ENCODE results near the gene ZNF283.
"Not testable (repeated sequence)": the region's sequence is repeated elsewhere in the genome, so short reads cannot be mapped to it uniquely, and the experiment has no call there.

ZNF283 gene

DNA sequence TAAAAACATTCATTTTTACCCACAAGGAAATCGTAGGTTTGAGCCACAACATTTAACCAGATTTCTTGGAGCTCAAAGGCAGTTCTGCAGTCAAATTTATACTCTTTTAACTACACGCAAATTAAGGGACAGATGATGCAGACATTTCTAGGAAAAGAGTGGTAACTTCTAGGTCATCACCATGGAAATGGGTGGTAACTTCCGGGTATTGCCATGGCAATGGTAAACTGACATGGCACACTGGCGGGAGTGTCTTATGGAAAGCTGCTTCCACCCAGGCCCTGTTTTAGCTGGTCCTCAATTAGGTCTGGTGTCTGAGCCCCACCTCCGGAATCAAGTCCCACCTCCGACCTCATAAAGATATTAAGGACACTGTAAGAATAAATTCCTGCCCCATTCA is 14.4 kb upstream of the ZNF283 start:
- no peaks in the 10 kb centered on the region for H3K4me1 ChIP-seq (ENCODE audit: control insufficient read depth, low read depth, low read length)

DNA sequence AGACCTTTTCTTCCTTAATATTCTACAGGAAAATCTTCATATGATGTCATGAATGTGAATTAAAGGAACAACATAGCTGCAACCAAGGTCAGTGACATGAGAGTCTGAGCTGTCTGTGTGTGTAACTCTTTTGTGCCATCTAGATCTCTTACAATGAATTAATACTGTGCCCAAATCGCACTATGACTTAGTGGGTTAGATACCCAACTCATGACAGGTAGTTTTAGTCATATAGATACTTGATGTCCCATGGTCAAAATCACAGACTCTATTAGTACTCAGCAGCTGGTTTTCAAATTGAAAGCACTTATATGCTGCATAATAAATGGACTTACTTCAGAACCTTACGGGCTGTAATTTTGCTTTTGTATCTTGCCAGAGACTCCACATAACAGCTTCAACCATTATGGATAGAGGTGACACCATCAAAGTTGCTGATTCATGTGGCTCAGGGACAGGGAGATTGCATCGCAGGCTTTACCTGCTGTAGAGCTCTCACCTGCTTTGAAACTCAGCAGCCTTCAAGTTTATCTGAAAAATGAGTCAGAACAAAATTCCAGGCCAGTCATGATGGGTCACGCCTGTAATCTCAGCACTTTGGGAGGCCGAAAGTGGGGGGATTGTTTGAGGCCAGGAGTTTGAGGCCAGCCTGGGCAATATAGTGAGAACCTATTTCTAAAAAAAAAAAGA is 12.3 kb upstream of the ZNF283 start:
- WGBS (ENCODE audit: extremely low coverage, insufficient coverage, low lambda C conversion rate) = no CpG with 5 or more reads among the region's 5 CpGs
- Histone ChIP-seq H3K27ac (ENCODE audit: low read depth, low read length) (no peak overlapping the region), H3K23ac (ENCODE audit: low read length) (no peak overlapping the region), H3K36me3 (ENCODE audit: control insufficient read depth, insufficient read depth, low read length) (no peaks in the 10 kb centered on the region), H4K5ac (ENCODE audit: low read length) (no peak overlapping the region), H2AK5ac (ENCODE audit: low read length) (no peak overlapping the region), H3K79me1 (ENCODE audit: low read length) (no peaks in the 10 kb centered on the region), H4K8ac (ENCODE audit: low read depth, low read length) (no peak overlapping the region), H2BK5ac (ENCODE audit: low read length) (no peak overlapping the region), H2BK120ac (ENCODE audit: low read depth, low read length) (no peak overlapping the region), H3K4me1 (ENCODE audit: control insufficient read depth, low read depth, low read length) (no peaks in the 10 kb centered on the region), H3K4ac (ENCODE audit: low read depth, low read length) (no peak overlapping the region), H3K18ac (ENCODE audit: low read length) (no peak overlapping the region), H3K56ac (ENCODE audit: low read length) (no peak overlapping the region), H3K9ac (ENCODE audit: low read length) (no peak overlapping the region), H3K27me3 (ENCODE audit: insufficient read depth, low read length, poor library complexity) (no peaks in the 10 kb centered on the region), H3K4me2 (ENCODE audit: low read length) (no peak overlapping the region), H3K79me2 (ENCODE audit: control insufficient read depth, insufficient read depth, low read length) (no peaks in the 10 kb centered on the region), H3K4me3 (ENCODE audit: low read length) (no peak overlapping the region), H2BK15ac (replicated peaks; ENCODE audit: low read depth) (no peak overlapping the region)
- DNase-seq = no peak

More for the DNA sequence above, 14.4 kb upstream of the ZNF283 start:
- Histone ChIP-seq H3K27ac (ENCODE audit: low read depth, low read length) (no peak overlapping the region), H3K56ac (ENCODE audit: low read length) (no peak overlapping the region), H2BK5ac (ENCODE audit: low read length) (no peak overlapping the region), H3K9ac (ENCODE audit: low read length) (no peak overlapping the region), H2BK120ac (ENCODE audit: low read depth, low read length) (no peak overlapping the region), H4K5ac (ENCODE audit: low read length) (no peak overlapping the region), H3K4me2 (ENCODE audit: low read length) (no peak overlapping the region), H3K18ac (ENCODE audit: low read length) (no peak overlapping the region), H4K8ac (ENCODE audit: low read depth, low read length) (no peak overlapping the region), H3K27me3 (ENCODE audit: insufficient read depth, low read length, poor library complexity) (no peaks in the 10 kb centered on the region), H3K79me2 (ENCODE audit: control insufficient read depth, insufficient read depth, low read length) (no peaks in the 10 kb centered on the region), H2AK5ac (ENCODE audit: low read length) (no peak overlapping the region), H3K79me1 (ENCODE audit: low read length) (no peaks in the 10 kb centered on the region), H2BK15ac (replicated peaks; ENCODE audit: low read depth) (no peak overlapping the region), H3K23ac (ENCODE audit: low read length) (no peak overlapping the region), H3K4ac (ENCODE audit: low read depth, low read length) (no peak overlapping the region), H3K4me3 (ENCODE audit: low read length) (no peak overlapping the region), H3K36me3 (ENCODE audit: control insufficient read depth, insufficient read depth, low read length) (no peaks in the 10 kb centered on the region)
- DNase-seq = no peak
- no CpG with 5 or more reads among the region's 6 CpGs for WGBS (ENCODE audit: extremely low coverage, insufficient coverage, low lambda C conversion rate)

DNA sequence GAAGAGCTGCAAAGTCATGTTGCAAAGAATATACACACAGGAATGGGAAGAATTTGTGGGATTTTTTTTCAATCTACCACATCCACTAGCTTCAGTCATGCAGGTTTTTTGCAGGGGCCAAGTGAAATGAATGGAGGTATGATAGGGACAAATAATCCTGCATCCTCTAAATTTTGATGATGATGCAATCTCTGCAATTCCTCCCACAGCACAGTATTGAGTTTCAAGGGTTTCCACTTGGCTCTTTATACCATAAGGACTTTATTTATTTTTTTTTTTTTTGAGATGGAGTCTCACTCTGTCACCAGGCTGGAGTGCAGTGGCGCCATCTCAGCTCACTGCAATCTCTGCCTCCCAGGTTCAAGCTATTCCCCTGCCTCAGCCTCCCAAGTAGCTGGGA is 9.7 kb upstream of the ZNF283 start:
- not testable (repeated sequence) for H3K4me2 ChIP-seq (ENCODE audit: low read length); H3K23ac ChIP-seq (ENCODE audit: low read length); H3K27me3 ChIP-seq (ENCODE audit: insufficient read depth, low read length, poor library complexity); H3K27ac ChIP-seq (ENCODE audit: low read depth, low read length); H3K4ac ChIP-seq (ENCODE audit: low read depth, low read length); H3K36me3 ChIP-seq (ENCODE audit: control insufficient read depth, insufficient read depth, low read length); H3K4me1 ChIP-seq (ENCODE audit: control insufficient read depth, low read depth, low read length); H4K8ac ChIP-seq (ENCODE audit: low read depth, low read length); H4K5ac ChIP-seq (ENCODE audit: low read length); H2BK15ac ChIP-seq (replicated peaks; ENCODE audit: low read depth); H3K18ac ChIP-seq (ENCODE audit: low read length); H2AK5ac ChIP-seq (ENCODE audit: low read length); H3K79me1 ChIP-seq (ENCODE audit: low read length); H3K9ac ChIP-seq (ENCODE audit: low read length); H2BK120ac ChIP-seq (ENCODE audit: low read depth, low read length); H3K56ac ChIP-seq (ENCODE audit: low read length); H3K79me2 ChIP-seq (ENCODE audit: control insufficient read depth, insufficient read depth, low read length); H2BK5ac ChIP-seq (ENCODE audit: low read length); DNase-seq; H3K4me3 ChIP-seq (ENCODE audit: low read length)
- no CpG with 5 or more reads among the region's 1 CpG for WGBS (ENCODE audit: extremely low coverage, insufficient coverage, low lambda C conversion rate)

DNA sequence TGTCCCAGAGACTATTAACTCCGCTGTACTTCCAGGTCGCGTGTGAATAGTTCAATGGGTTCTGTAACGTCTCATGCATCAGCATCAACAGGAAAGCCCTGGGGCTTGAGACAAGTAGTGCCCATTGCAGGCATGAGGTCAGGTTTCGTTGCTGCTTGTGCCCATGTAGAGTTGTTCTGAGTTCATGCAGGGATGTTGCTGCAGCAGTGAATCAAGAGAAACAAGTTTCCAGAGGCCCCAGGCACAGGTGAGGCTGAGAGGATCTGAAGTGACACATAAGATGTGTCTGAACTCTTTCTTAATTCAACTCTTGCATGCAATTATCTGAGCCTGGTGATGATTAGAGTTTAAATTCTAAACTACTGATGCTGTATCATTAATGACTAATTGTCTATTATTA is 8.6 kb upstream of the ZNF283 start:
- Histone ChIP-seq H2BK120ac (ENCODE audit: low read depth, low read length) (no peak overlapping the region), H3K4me3 (ENCODE audit: low read length) (no peak overlapping the region), H3K4me2 (ENCODE audit: low read length) (no peak overlapping the region), H3K79me2 (ENCODE audit: control insufficient read depth, insufficient read depth, low read length) (no peaks in the 10 kb centered on the region), H3K4me1 (ENCODE audit: control insufficient read depth, low read depth, low read length) (no peaks in the 10 kb centered on the region), H2BK15ac (replicated peaks; ENCODE audit: low read depth) (no peak overlapping the region), H3K18ac (ENCODE audit: low read length) (no peak overlapping the region), H4K5ac (ENCODE audit: low read length) (no peak overlapping the region), H3K36me3 (ENCODE audit: control insufficient read depth, insufficient read depth, low read length) (no peaks in the 10 kb centered on the region), H4K8ac (ENCODE audit: low read depth, low read length) (no peak overlapping the region), H3K9ac (ENCODE audit: low read length) (no peak overlapping the region), H3K79me1 (ENCODE audit: low read length) (no peaks in the 10 kb centered on the region), H3K4ac (ENCODE audit: low read depth, low read length) (no peak overlapping the region), H2BK5ac (ENCODE audit: low read length) (no peak overlapping the region), H3K23ac (ENCODE audit: low read length) (no peak overlapping the region), H3K56ac (ENCODE audit: low read length) (no peak overlapping the region), H3K27me3 (ENCODE audit: insufficient read depth, low read length, poor library complexity) (no peaks in the 10 kb centered on the region), H3K27ac (ENCODE audit: low read depth, low read length) (no peak overlapping the region), H2AK5ac (ENCODE audit: low read length) (no peak overlapping the region)
- no CpG with 5 or more reads among the region's 5 CpGs for WGBS (ENCODE audit: extremely low coverage, insufficient coverage, low lambda C conversion rate)
- no peak for DNase-seq

DNA sequence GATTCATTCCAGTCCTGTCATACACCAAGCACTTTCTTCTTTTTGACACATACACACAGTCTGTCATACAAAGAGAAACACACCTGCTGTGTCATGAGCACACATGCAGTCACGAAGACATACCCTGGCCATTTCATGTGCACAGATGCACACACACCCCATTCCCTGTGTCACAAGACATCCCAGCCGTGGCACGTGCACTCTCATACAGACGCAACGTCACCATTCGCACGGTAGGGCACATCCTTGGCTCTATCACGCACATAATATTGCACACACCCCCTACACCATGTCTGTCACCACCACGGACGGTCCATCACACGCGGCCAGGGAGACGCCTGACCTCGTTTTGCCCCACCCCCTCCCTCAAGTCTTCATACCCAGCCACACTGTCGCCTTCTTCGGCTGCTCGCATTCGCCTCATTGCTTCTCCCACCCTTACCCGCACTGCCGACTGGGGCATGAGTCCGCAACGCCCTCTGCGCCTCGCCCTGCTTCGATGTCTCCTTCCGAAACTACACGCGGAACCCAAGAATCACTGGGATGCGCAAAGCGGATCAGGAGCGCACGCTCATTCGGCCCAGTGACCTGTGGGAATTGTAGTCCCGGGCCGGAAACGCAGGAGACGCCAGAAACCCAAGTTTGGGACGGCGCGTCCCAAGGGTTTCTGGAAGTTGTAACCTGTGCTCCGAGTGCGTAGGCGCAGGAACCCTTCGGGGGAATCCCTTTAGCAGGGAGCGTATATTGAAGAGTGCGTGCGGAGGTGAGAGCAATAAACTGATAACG is 6.8 kb upstream of the ZNF283 start:
- DNase-seq = no peak
- Histone ChIP-seq H3K79me1 (ENCODE audit: low read length) (no peaks in the 10 kb centered on the region), H2BK15ac (replicated peaks; ENCODE audit: low read depth) (no peak overlapping the region), H3K18ac (ENCODE audit: low read length) (no peak overlapping the region), H2BK5ac (ENCODE audit: low read length) (no peak overlapping the region), H3K56ac (ENCODE audit: low read length) (no peak overlapping the region), H3K4me3 (ENCODE audit: low read length) (no peak overlapping the region), H3K79me2 (ENCODE audit: control insufficient read depth, insufficient read depth, low read length) (no peaks in the 10 kb centered on the region), H2AK5ac (ENCODE audit: low read length) (no peak overlapping the region), H3K27ac (ENCODE audit: low read depth, low read length) (no peak overlapping the region), H3K27me3 (ENCODE audit: insufficient read depth, low read length, poor library complexity) (no peaks in the 10 kb centered on the region), H3K4me2 (ENCODE audit: low read length) (no peak overlapping the region), H3K23ac (ENCODE audit: low read length) (no peak overlapping the region), H4K8ac (ENCODE audit: low read depth, low read length) (no peak overlapping the region), H2BK120ac (ENCODE audit: low read depth, low read length) (no peak overlapping the region), H3K4me1 (ENCODE audit: control insufficient read depth, low read depth, low read length) (no peaks in the 10 kb centered on the region), H3K36me3 (ENCODE audit: control insufficient read depth, insufficient read depth, low read length) (no peaks in the 10 kb centered on the region), H3K9ac (ENCODE audit: low read length) (no peak overlapping the region), H4K5ac (ENCODE audit: low read length) (no peak overlapping the region), H3K4ac (ENCODE audit: low read depth, low read length) (no peak overlapping the region)
- no CpG with 5 or more reads among the region's 48 CpGs for WGBS (ENCODE audit: extremely low coverage, insufficient coverage, low lambda C conversion rate)

All from mesendoderm (in vitro differentiated cells).